GM13976 (cell line): ENCODE data around the gene C6orf132.

Experiments used
- DNase-seq: peaks from one replicate; pipeline ENCODE4 v3.0.0; 2012; ENCODE audit warnings: low spot score
- in situ Hi-C: fragments of 300-500 bp; cut with MboI; formaldehyde crosslinking; loops from one replicate; pipeline ENCODE4 v1.12.0; 2022; ENCODE audit warnings: low sequenced_read_pairs, mixed read lengths, inconsistent platforms; ENCODE audit not compliant: unreplicated experiment
- TF ChIP-seq, protein P1 (sequence below): IDR thresholded peaks from 2 replicates; pipeline ENCODE4 v1.5.1; 2012; ENCODE audit warnings: borderline replicate concordance, mild to moderate bottlenecking; ENCODE audit not compliant: insufficient read depth; ENCODE audit errors: extremely low read depth, missing control alignments, control extremely low read depth

C6orf132 gene

GRCh38 chr6:42159431-42160024 lies 17.1 kb upstream of the C6orf132 start:
- TF ChIP-seq, protein P1, sequence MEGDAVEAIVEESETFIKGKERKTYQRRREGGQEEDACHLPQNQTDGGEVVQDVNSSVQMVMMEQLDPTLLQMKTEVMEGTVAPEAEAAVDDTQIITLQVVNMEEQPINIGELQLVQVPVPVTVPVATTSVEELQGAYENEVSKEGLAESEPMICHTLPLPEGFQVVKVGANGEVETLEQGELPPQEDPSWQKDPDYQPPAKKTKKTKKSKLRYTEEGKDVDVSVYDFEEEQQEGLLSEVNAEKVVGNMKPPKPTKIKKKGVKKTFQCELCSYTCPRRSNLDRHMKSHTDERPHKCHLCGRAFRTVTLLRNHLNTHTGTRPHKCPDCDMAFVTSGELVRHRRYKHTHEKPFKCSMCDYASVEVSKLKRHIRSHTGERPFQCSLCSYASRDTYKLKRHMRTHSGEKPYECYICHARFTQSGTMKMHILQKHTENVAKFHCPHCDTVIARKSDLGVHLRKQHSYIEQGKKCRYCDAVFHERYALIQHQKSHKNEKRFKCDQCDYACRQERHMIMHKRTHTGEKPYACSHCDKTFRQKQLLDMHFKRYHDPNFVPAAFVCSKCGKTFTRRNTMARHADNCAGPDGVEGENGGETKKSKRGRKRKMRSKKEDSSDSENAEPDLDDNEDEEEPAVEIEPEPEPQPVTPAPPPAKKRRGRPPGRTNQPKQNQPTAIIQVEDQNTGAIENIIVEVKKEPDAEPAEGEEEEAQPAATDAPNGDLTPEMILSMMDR: no peak
- in situ Hi-C loops: no loop called here
- DNase-seq: no peak

DNA sequence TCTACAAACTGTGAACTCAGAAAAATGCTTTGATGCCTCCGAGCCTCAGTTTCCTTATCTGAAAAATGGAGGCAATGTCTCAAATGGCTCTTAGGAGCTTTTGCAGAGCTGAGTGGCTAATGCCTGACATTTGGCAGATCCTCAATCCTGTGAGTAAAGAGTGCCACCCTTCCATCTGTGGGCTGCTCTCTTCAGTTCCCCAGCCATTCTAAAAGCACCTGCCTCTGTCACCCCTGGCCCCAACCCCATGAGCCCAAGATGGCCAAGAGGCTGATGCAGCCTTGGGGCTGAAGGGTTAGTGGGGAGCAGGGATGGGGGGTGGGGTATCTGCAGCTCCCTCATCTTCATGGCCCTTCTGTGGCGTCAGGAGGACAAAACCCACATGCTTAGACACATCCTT lies 16.2 kb upstream of the C6orf132 start:
- in situ Hi-C loops: no loop called here
- no peak for DNase-seq
- TF ChIP-seq, protein P1: no peak

- TF ChIP-seq, protein P1: no peak
- in situ Hi-C loops: no loop called here
- DNase-seq: no peak
Observed at GRCh38 chr6:42158011-42158410, 15.6 kb upstream of the C6orf132 start.

DNA sequence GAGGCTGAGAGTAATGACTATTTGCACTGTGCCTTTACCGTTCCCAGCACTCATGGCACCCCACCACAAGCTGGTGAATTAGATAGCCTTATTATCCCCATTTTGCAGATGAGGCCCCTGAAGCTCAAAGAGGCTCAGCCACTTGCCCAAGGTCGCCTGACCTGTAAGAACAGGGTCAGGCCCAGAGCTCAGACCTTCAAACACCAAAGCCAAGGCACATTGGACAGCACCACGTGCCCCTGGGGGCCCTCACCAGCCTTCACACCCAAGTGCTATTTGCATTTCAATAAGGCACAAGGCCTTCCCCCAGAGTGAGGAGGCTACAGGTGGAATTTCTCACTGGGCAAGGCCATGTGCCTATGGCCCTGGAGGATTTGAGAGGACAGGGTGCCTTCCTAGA lies 14.2 kb upstream of the C6orf132 start:
- no peak for DNase-seq
- in situ Hi-C loops: no loop called here
- TF ChIP-seq, protein P1: no peak

GRCh38 chr6:42155293-42155692 lies 12.9 kb upstream of the C6orf132 start:
- no peak for DNase-seq
- in situ Hi-C loops: no loop called here
- TF ChIP-seq, protein P1: no peak

DNA sequence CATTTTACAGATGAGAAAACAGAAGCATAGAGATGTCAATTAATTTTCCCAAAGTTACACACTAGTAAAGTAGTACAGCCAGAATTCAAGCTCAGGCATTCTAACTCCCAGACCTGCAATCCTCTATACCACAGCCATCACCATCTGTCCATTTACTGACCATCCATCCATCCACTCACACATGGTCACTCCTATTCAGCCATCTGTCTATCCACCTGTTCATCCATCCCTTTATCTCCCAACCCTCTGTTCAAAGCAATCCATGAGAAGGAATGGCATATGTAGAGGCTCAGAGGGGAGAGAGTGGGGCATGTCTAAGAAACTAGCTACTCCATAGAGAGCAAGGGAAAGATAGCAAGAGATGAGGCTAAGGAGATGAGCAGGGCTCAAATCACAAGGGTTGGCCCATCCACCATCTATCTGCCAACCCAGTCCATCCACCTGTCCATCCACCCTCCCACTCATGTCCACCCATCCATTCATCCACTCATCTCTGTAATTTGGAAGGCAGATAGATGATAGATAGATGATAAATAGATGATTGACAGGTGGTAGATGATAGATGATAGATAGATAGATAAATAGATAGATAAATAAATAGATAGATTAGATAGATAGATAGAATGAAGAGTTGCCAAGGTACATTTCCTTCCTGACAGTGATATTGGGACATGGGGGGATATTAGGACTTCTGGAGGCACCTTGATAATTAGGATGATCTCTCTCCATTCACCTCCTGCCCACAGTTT lies 12.2 kb upstream of the C6orf132 start:
- TF ChIP-seq, protein P1: no peak
- DNase-seq: no peak
- in situ Hi-C loops: no loop called here
